WTC11 (cell line): ENCODE data around the gene ATG14. TPM values are rescaled to one million over a fixed set of nuclear protein-coding genes. Genes with fewer than 3 reads are reported as not detected.
"Not testable (repeated sequence)": the region's sequence is repeated elsewhere in the genome, so short reads cannot be mapped to it uniquely, and the experiment has no call there.

Experiments
- ATAC-seq: fragments of 200-7000 bp; cut with Tn5 transposase; 2 replicates; pipeline ENCODE4 v1.10.0; 2021; ENCODE audit warnings: mild to moderate bottlenecking, moderate library complexity
- CTCF ChIA-PET: fragments of 300-600 bp; sonication (Branson Sonifier 250); formaldehyde crosslinking; loops from one replicate; lab custom pipeline; 2021; ENCODE audit warnings: antibody characterized with exemption; lab: Charles Lee
- POLR2A ChIA-PET: fragments of 350-600 bp; sonication (Branson Sonifier 250); formaldehyde crosslinking; loops from one replicate; lab custom pipeline; 2021; ENCODE audit warnings: antibody characterized with exemption; lab: Charles Lee
- DNase-seq: peaks from one replicate; pipeline ENCODE4 v3.0.0; 2021; ENCODE audit warnings: low spot score
- H3K27ac Mint-ChIP-seq: 2 replicates; pipeline ENCODE4 v1.8.0; 2021; ENCODE audit warnings: mixed read lengths
- H3K27me3 Mint-ChIP-seq: 2 replicates; pipeline ENCODE4 v1.8.0; 2021; ENCODE audit warnings: low read depth, mild to moderate bottlenecking, moderate library complexity, mixed read lengths
- H3K36me3 Mint-ChIP-seq: 2 replicates; pipeline ENCODE4 v1.8.0; 2021; ENCODE audit warnings: mixed read lengths
- H3K4me1 Mint-ChIP-seq: 2 replicates; pipeline ENCODE4 v1.8.0; 2022; ENCODE audit warnings: mixed read lengths
- H3K4me3 Mint-ChIP-seq: 2 replicates; pipeline ENCODE4 v1.8.0; 2021; ENCODE audit warnings: mild to moderate bottlenecking, moderate library complexity, mixed read lengths
- H3K9me3 Mint-ChIP-seq: 2 replicates; pipeline ENCODE4 v1.8.0; 2021; ENCODE audit warnings: mixed read lengths
- ESRRA ChIP-seq: sonication (generic); formaldehyde crosslinking; IDR thresholded peaks from 2 replicates; pipeline ENCODE4 v1.8.1; 2022; ENCODE audit warnings: mild to moderate bottlenecking, missing genetic modification reagents, borderline replicate concordance
- GTF2I ChIP-seq: fragments of 250-450 bp; sonication (Bioruptor Pico); conservative IDR thresholded peaks from 2 replicates; pipeline ENCODE4 v1.4.0; 2021; ENCODE audit warnings: mild to moderate bottlenecking
- HMGA2 ChIP-seq: fragments of 250-450 bp; sonication (Bioruptor Pico); IDR thresholded peaks from 2 replicates; pipeline ENCODE4 v1.4.0; 2021; ENCODE audit warnings: mild to moderate bottlenecking, moderate library complexity
- JUN ChIP-seq: sonication (generic); formaldehyde crosslinking; IDR thresholded peaks from 2 replicates; pipeline ENCODE4 v1.8.0; 2023; ENCODE audit warnings: mild to moderate bottlenecking, missing genetic modification reagents
- NFYB ChIP-seq: sonication (generic); formaldehyde crosslinking; conservative IDR thresholded peaks from 2 replicates; pipeline ENCODE4 v1.8.0; 2022; ENCODE audit warnings: low read depth, missing genetic modification reagents
- RELA ChIP-seq: sonication (generic); formaldehyde crosslinking; IDR thresholded peaks from 2 replicates; pipeline ENCODE4 v1.8.1; 2022; ENCODE audit warnings: missing genetic modification reagents, mild to moderate bottlenecking, borderline replicate concordance
- SMAD3 ChIP-seq: sonication (generic); formaldehyde crosslinking; IDR thresholded peaks from 2 replicates; pipeline ENCODE4 v1.8.0; 2022; ENCODE audit warnings: missing genetic modification reagents, mild to moderate bottlenecking, borderline replicate concordance
- SP1 ChIP-seq: sonication (generic); formaldehyde crosslinking; conservative IDR thresholded peaks from 2 replicates; pipeline ENCODE4 v1.8.1; 2022; ENCODE audit warnings: missing genetic modification reagents
- ZNF121 ChIP-seq: sonication (generic); formaldehyde crosslinking; IDR thresholded peaks from 2 replicates; pipeline ENCODE4 v1.8.0; 2023; ENCODE audit warnings: missing genetic modification reagents
- total RNA-seq: library from RNA; stranded (reverse); gene quantifications from 3 replicates; pipeline ENCODE4 v1.2.3, GENCODE V29; 2021
- TF ChIP-seq, protein P1 (sequence below): sonication (generic); formaldehyde crosslinking; IDR thresholded peaks from 2 replicates; pipeline ENCODE4 v1.8.0; 2023; ENCODE audit warnings: missing genetic modification reagents, mild to moderate bottlenecking, borderline replicate concordance
- TF ChIP-seq, protein P2 (sequence below): sonication (generic); formaldehyde crosslinking; IDR thresholded peaks from 2 replicates; pipeline ENCODE4 v1.8.0; 2022; ENCODE audit warnings: mild to moderate bottlenecking, missing genetic modification reagents
- TF ChIP-seq, protein P3 (sequence below): fragments of 250-450 bp; sonication (Bioruptor Pico); IDR thresholded peaks from 2 replicates; pipeline ENCODE4 v1.9.0; 2021; ENCODE audit warnings: mild to moderate bottlenecking
- TF ChIP-seq, protein P4 (sequence below): sonication (generic); formaldehyde crosslinking; IDR thresholded peaks from 2 replicates; pipeline ENCODE4 v1.8.0; 2022; ENCODE audit warnings: missing genetic modification reagents

The ATG14 gene
- total RNA-seq, 1 experiment from 2014 or later, result 10.4 TPM

DNA sequence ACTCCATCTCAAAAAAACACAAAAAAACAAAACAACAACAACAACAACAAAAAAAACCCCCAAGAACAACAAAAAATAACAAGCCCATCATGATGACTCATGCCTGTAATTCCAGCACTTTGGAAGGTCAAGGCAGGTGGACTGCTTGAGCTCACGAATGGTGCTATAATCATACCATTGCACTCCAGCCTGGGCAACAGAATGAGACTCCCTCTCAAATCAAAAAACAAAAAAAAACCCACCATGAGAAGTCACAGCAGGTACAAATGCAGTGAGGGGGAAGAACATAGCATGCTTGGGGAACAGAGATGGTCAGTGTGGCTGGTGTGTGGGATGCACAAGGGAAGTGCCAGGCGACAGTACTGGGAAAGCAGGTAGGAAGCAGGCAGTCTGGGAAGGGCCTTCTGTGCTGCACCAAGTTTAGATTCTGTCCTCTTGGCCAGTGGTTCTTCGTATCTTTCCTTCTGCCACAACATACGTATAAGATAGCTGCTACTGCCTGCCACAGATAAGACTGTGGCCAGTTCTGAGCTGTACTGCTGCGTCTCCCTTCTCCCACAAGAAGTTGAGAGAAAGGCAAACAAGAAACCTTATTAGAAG lies 28.0 kb downstream of the ATG14 start (continued):
- TF ChIP-seq ESRRA (CRISPR knock-in tag) (no peak), SMAD3 (CRISPR knock-in tag) (no peak), HMGA2 (CRISPR knock-in tag) (no peak)

DNA sequence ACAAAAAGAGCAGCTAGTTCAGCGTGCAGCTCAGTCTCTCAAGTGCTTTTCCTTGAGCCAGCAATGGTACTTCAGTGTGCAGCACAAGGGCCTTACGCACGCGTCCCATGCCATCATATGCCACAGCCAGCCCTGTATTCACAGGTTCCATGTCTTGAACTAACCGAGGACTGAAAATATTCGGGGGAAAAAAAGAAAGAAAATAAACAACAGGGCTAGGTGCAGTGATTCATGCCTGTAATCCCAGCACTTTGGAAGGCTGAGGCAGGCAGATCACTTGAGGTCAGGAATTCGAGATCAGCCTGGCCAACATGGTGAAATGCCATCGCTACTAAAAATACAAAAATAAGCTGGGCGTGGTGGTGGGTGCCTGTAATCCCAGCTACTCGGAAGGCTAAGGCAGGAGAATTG lies 28.6 kb downstream of the ATG14 start:
- ATAC-seq, H3K27ac Mint-ChIP-seq, H3K4me3 Mint-ChIP-seq, H3K27me3 Mint-ChIP-seq, H3K4me1 Mint-ChIP-seq, DNase-seq, POLR2A ChIA-PET, H3K9me3 Mint-ChIP-seq: not testable (repeated sequence)
- CTCF ChIA-PET, result interaction anchor here (0.7 kb wide), 1 partner anchor 29 kb away, joined by 4 read pairs; no protein-coding TSS in a partner anchor
- peaks cover 23% of the 10 kb centered on the region for H3K36me3 Mint-ChIP-seq

DNA sequence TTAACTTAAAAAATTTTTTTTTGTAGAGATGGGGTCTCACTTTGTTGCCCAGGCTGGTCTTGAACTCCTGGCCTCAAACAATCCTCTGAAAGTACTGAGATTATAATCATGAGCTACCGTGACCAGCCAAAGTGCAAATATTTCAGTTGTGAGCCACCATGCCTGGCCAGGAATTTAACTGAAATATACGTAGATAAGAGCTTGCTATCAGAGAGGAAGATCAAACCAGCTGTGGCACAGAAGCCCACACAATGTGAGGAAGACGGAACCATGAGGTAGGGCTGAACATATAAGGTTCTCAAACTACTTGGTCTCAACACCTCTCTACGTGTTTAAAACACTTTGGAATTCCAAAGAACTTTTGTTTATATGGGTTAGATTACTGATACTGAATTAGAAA lies 29.1 kb downstream of the ATG14 start:
- Mint-ChIP-seq H3K4me3 (no peak overlapping the region), H3K36me3 (peaks cover 23% of the 10 kb centered on the region), H3K27me3 (no peaks in the 10 kb centered on the region), H3K4me1 (no peaks in the 10 kb centered on the region), H3K27ac (no peak overlapping the region), H3K9me3 (no peaks in the 10 kb centered on the region)
- ChIA-PET CTCF (interaction anchor here (0.6 to 0.7 kb wide), 2 partner anchors 28 kb away, joined by 3 to 4 read pairs; no protein-coding TSS in a partner anchor), POLR2A (no interaction called here)
- no peak for ATAC-seq
- no peak for DNase-seq
- TF ChIP-seq GTF2I (CRISPR knock-in tag) (no peak), HMGA2 (CRISPR knock-in tag) (no peak), SP1 (CRISPR knock-in tag) (no peak), JUN (CRISPR knock-in tag) (no peak), NFYB (CRISPR knock-in tag) (no peak), ZNF121 (CRISPR knock-in tag) (no peak), RELA (no peak)
- TF ChIP-seq, protein P1, sequence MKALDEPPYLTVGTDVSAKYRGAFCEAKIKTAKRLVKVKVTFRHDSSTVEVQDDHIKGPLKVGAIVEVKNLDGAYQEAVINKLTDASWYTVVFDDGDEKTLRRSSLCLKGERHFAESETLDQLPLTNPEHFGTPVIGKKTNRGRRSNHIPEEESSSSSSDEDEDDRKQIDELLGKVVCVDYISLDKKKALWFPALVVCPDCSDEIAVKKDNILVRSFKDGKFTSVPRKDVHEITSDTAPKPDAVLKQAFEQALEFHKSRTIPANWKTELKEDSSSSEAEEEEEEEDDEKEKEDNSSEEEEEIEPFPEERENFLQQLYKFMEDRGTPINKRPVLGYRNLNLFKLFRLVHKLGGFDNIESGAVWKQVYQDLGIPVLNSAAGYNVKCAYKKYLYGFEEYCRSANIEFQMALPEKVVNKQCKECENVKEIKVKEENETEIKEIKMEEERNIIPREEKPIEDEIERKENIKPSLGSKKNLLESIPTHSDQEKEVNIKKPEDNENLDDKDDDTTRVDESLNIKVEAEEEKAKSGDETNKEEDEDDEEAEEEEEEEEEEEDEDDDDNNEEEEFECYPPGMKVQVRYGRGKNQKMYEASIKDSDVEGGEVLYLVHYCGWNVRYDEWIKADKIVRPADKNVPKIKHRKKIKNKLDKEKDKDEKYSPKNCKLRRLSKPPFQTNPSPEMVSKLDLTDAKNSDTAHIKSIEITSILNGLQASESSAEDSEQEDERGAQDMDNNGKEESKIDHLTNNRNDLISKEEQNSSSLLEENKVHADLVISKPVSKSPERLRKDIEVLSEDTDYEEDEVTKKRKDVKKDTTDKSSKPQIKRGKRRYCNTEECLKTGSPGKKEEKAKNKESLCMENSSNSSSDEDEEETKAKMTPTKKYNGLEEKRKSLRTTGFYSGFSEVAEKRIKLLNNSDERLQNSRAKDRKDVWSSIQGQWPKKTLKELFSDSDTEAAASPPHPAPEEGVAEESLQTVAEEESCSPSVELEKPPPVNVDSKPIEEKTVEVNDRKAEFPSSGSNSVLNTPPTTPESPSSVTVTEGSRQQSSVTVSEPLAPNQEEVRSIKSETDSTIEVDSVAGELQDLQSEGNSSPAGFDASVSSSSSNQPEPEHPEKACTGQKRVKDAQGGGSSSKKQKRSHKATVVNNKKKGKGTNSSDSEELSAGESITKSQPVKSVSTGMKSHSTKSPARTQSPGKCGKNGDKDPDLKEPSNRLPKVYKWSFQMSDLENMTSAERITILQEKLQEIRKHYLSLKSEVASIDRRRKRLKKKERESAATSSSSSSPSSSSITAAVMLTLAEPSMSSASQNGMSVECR (CRISPR knock-in tag), result no peak
- TF ChIP-seq, protein P2, sequence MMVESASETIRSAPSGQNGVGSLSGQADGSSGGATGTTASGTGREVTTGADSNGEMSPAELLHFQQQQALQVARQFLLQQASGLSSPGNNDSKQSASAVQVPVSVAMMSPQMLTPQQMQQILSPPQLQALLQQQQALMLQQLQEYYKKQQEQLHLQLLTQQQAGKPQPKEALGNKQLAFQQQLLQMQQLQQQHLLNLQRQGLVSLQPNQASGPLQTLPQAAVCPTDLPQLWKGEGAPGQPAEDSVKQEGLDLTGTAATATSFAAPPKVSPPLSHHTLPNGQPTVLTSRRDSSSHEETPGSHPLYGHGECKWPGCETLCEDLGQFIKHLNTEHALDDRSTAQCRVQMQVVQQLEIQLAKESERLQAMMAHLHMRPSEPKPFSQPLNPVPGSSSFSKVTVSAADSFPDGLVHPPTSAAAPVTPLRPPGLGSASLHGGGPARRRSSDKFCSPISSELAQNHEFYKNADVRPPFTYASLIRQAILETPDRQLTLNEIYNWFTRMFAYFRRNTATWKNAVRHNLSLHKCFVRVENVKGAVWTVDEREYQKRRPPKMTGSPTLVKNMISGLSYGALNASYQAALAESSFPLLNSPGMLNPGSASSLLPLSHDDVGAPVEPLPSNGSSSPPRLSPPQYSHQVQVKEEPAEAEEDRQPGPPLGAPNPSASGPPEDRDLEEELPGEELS, result no peak
- TF ChIP-seq, protein P3, sequence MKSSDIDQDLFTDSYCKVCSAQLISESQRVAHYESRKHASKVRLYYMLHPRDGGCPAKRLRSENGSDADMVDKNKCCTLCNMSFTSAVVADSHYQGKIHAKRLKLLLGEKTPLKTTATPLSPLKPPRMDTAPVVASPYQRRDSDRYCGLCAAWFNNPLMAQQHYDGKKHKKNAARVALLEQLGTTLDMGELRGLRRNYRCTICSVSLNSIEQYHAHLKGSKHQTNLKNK (CRISPR knock-in tag), result no peak
- TF ChIP-seq, protein P4, sequence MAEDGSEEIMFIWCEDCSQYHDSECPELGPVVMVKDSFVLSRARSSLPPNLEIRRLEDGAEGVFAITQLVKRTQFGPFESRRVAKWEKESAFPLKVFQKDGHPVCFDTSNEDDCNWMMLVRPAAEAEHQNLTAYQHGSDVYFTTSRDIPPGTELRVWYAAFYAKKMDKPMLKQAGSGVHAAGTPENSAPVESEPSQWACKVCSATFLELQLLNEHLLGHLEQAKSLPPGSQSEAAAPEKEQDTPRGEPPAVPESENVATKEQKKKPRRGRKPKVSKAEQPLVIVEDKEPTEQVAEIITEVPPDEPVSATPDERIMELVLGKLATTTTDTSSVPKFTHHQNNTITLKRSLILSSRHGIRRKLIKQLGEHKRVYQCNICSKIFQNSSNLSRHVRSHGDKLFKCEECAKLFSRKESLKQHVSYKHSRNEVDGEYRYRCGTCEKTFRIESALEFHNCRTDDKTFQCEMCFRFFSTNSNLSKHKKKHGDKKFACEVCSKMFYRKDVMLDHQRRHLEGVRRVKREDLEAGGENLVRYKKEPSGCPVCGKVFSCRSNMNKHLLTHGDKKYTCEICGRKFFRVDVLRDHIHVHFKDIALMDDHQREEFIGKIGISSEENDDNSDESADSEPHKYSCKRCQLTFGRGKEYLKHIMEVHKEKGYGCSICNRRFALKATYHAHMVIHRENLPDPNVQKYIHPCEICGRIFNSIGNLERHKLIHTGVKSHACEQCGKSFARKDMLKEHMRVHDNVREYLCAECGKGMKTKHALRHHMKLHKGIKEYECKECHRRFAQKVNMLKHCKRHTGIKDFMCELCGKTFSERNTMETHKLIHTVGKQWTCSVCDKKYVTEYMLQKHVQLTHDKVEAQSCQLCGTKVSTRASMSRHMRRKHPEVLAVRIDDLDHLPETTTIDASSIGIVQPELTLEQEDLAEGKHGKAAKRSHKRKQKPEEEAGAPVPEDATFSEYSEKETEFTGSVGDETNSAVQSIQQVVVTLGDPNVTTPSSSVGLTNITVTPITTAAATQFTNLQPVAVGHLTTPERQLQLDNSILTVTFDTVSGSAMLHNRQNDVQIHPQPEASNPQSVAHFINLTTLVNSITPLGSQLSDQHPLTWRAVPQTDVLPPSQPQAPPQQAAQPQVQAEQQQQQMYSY (CRISPR knock-in tag), result no peak
